Effector memory CD4-positive, alpha-beta T cell (primary cell): ENCODE results near the gene LHPP.

Source experiments
- DNase-seq, 3 donors: peaks; one replicate each; pipeline ENCODE4 v3.0.0-alpha.2; 2020
- H3K27ac ChIP-seq: 2 replicates; pipeline ENCODE4 v1.7.0; 2013; ENCODE audit warnings: mild to moderate bottlenecking, low read length, moderate library complexity; ENCODE audit not compliant: insufficient read depth, poor library complexity, severe bottlenecking
- H3K27me3 ChIP-seq: replicated peaks from 2 replicates; pipeline ENCODE4 v1.7.0; 2013; ENCODE audit warnings: mild to moderate bottlenecking, low read length; ENCODE audit not compliant: insufficient read depth, control insufficient read depth, poor library complexity, severe bottlenecking
- H3K36me3 ChIP-seq: 2 replicates; pipeline ENCODE4 v1.7.0; 2013; ENCODE audit warnings: mild to moderate bottlenecking, low read length, moderate library complexity; ENCODE audit not compliant: control insufficient read depth, insufficient read depth
- H3K4me1 ChIP-seq: 2 replicates; pipeline ENCODE4 v1.7.0; 2013; ENCODE audit warnings: low read length, mild to moderate bottlenecking; ENCODE audit not compliant: control insufficient read depth, insufficient read depth, poor library complexity, severe bottlenecking
- H3K4me3 ChIP-seq: 2 replicates; pipeline ENCODE4 v1.7.0; 2013; ENCODE audit warnings: low read length, low read depth, mild to moderate bottlenecking; ENCODE audit not compliant: insufficient read depth, poor library complexity, severe bottlenecking
- H3K9me3 ChIP-seq: 2 replicates; pipeline ENCODE4 v1.7.0; 2013; ENCODE audit warnings: mild to moderate bottlenecking, low read length, moderate library complexity; ENCODE audit not compliant: control insufficient read depth

LHPP gene

GRCh38 chr10:124550293-124551034, 88.8 kb downstream of the LHPP start:
- Histone ChIP-seq H3K9me3 (no peaks in the 10 kb centered on the region), H3K27ac (no peak overlapping the region), H3K4me1 (peaks cover under 1% of the 10 kb centered on the region), H3K36me3 (no peaks in the 10 kb centered on the region), H3K4me3 (no peak overlapping the region), H3K27me3 (no peaks in the 10 kb centered on the region)
- DNase-seq, result no peak

- DNase-seq, result no peak
- no peaks in the 10 kb centered on the region for H3K36me3 ChIP-seq
- no peak overlapping the region for H3K4me3 ChIP-seq
- no peaks in the 10 kb centered on the region for H3K4me1 ChIP-seq
- H3K27me3 ChIP-seq, result no peaks in the 10 kb centered on the region
- H3K27ac ChIP-seq, result no peak overlapping the region
- no peaks in the 10 kb centered on the region for H3K9me3 ChIP-seq
Measured at GRCh38 chr10:124551097-124551496, 89.5 kb downstream of the LHPP start.

GRCh38 chr10:124551755-124552154, 90.1 kb downstream of the LHPP start:
- H3K27ac ChIP-seq, result no peak overlapping the region
- no peaks in the 10 kb centered on the region for H3K9me3 ChIP-seq
- H3K4me1 ChIP-seq, result no peaks in the 10 kb centered on the region
- H3K36me3 ChIP-seq, result no peaks in the 10 kb centered on the region
- no peaks in the 10 kb centered on the region for H3K27me3 ChIP-seq
- H3K4me3 ChIP-seq, result no peak overlapping the region
- no peak for DNase-seq

GRCh38 chr10:124552691-124553276, 91.2 kb downstream of the LHPP start:
- no peaks in the 10 kb centered on the region for H3K9me3 ChIP-seq
- no peaks in the 10 kb centered on the region for H3K36me3 ChIP-seq
- H3K27ac ChIP-seq, result no peak overlapping the region
- no peak overlapping the region for H3K4me3 ChIP-seq
- DNase-seq, result no peak
- H3K4me1 ChIP-seq, result no peaks in the 10 kb centered on the region
- H3K27me3 ChIP-seq, result no peaks in the 10 kb centered on the region

- no peak for DNase-seq
- H3K9me3 ChIP-seq, result no peaks in the 10 kb centered on the region
- no peaks in the 10 kb centered on the region for H3K36me3 ChIP-seq
- H3K4me3 ChIP-seq, result no peak overlapping the region
- H3K27me3 ChIP-seq, result no peaks in the 10 kb centered on the region
- no peaks in the 10 kb centered on the region for H3K4me1 ChIP-seq
- no peak overlapping the region for H3K27ac ChIP-seq
Measured at GRCh38 chr10:124554085-124554858, 92.6 kb downstream of the LHPP start.

GRCh38 chr10:124557167-124557566, 95.5 kb downstream of the LHPP start:
- Histone ChIP-seq H3K27me3 (no peaks in the 10 kb centered on the region), H3K36me3 (no peaks in the 10 kb centered on the region), H3K4me3 (no peak overlapping the region), H3K27ac (no peak overlapping the region), H3K4me1 (no peaks in the 10 kb centered on the region), H3K9me3 (no peaks in the 10 kb centered on the region)
- no peak for DNase-seq

- no peaks in the 10 kb centered on the region for H3K36me3 ChIP-seq
Measured at GRCh38 chr10:124557648-124558338, 96.2 kb downstream of the LHPP start.

GRCh38 chr10:124558339-124559321, 97.0 kb downstream of the LHPP start:
- no peak overlapping the region for H3K27ac ChIP-seq
- no peak for DNase-seq
- H3K9me3 ChIP-seq, result no peaks in the 10 kb centered on the region
- no peaks in the 10 kb centered on the region for H3K36me3 ChIP-seq
- H3K4me1 ChIP-seq, result no peaks in the 10 kb centered on the region
- no peaks in the 10 kb centered on the region for H3K27me3 ChIP-seq
- no peak overlapping the region for H3K4me3 ChIP-seq

More at GRCh38 chr10:124557648-124558338, 96.2 kb downstream of the LHPP start:
- H3K4me1 ChIP-seq, result no peaks in the 10 kb centered on the region
- H3K27ac ChIP-seq, result no peak overlapping the region
- no peak for DNase-seq
- H3K4me3 ChIP-seq, result no peak overlapping the region
- H3K27me3 ChIP-seq, result no peaks in the 10 kb centered on the region
- no peaks in the 10 kb centered on the region for H3K9me3 ChIP-seq
